Esophagus muscularis mucosa (tissue), 4 donors: Measurements from ENCODE around the gene CLCA2. TPM values are rescaled to one million over a fixed set of nuclear protein-coding genes. Genes with fewer than 3 reads are reported as not detected.
A peak's percentile ranks its signal among the peaks of the same experiment; 100 is the strongest.

ENCODE experiments used
- DNase-seq: peaks from one replicate; pipeline ENCODE4 v3.0.0-alpha.2; 2017; ENCODE audit errors: extremely low spot score
- H3K27ac ChIP-seq, 4 donors: fragments of 200-600 bp; sonication (generic); replicated peaks in 1 of 4; 1 replicate in 3 of 4; 2 replicates in 1 of 4; pipeline ENCODE4 v1.5.1; 2016 to 2019; ENCODE audit warnings: mild to moderate bottlenecking in 1 of 4
- H3K27me3 ChIP-seq, 4 donors: fragments of 200-600 bp; sonication (generic); one replicate each; pipeline versions ENCODE4 v1.5.1 to v1.6.0; 2016 to 2019
- H3K36me3 ChIP-seq, 4 donors: fragments of 200-600 bp; sonication (generic); one replicate each; pipeline ENCODE4 v1.5.1; 2016 to 2019
- H3K4me1 ChIP-seq, 4 donors: fragments of 200-600 bp; sonication (generic); one replicate each; pipeline ENCODE4 v1.5.1; 2016 to 2019
- H3K4me3 ChIP-seq, 4 donors: fragments of 200-600 bp; sonication (generic); 1 replicate in 2 of 4; 2 replicates in 2 of 4; pipeline ENCODE4 v1.5.1; 2016 to 2019; ENCODE audit warnings: mild to moderate bottlenecking in 4 of 4, moderate library complexity in 1 of 4
- H3K9me3 ChIP-seq, 4 donors: fragments of 200-600 bp; sonication (generic); 1 replicate in 3 of 4; 2 replicates in 1 of 4; pipeline ENCODE4 v1.5.1; 2016 to 2019
- EP300 ChIP-seq: sonication (generic); formaldehyde crosslinking; IDR thresholded peaks from one replicate; pipeline ENCODE4 v1.6.1; 2017; ENCODE audit warnings: antibody characterized with exemption
- POLR2A ChIP-seq: fragments of 450-650 bp; IDR thresholded peaks from one replicate; pipeline ENCODE4 v1.6.1; 2017; ENCODE audit warnings: antibody characterized with exemption, moderate library complexity, mild to moderate bottlenecking, low read depth
- POLR2AphosphoS5 ChIP-seq, 2 donors: sonication (generic); formaldehyde crosslinking; IDR thresholded peaks; one replicate each; pipeline ENCODE4 v1.6.1; 2017; ENCODE audit warnings: antibody characterized with exemption in 2 of 2
- WGBS: methylation state at CpG from one replicate; pipeline ENCODE4 v1.1.5; 2018; 5-methylcytosine and 5-hydroxymethylcytosine counted together
- intact Hi-C: fragments of 100-400 bp; cut with DNase I; formaldehyde crosslinking; loops from one replicate; pipeline ENCODE4 v1.15.1; 2023
- total RNA-seq, 4 donors: library from RNA; depleted of rRNA; stranded (reverse); fragments of >200 nt; gene quantifications; one replicate each; pipeline versions ENCODE4 v1.1.0 to v1.2.1, GENCODE V29; 2016
- TF ChIP-seq, protein P1 (sequence below), 3 experiments: fragments of 200-600 bp in 2 of 3; fragments of 450-650 bp in 1 of 3; sonication (generic) in 2 of 3; IDR thresholded peaks; one replicate each; pipeline ENCODE4 v1.5.1; 2017 to 2019; ENCODE audit warnings: antibody characterized with exemption in 3 of 3, mild to moderate bottlenecking in 2 of 3, moderate library complexity in 1 of 3

Gene CLCA2
- total RNA-seq, 4 donors from 2014 or later: not detected

DNA sequence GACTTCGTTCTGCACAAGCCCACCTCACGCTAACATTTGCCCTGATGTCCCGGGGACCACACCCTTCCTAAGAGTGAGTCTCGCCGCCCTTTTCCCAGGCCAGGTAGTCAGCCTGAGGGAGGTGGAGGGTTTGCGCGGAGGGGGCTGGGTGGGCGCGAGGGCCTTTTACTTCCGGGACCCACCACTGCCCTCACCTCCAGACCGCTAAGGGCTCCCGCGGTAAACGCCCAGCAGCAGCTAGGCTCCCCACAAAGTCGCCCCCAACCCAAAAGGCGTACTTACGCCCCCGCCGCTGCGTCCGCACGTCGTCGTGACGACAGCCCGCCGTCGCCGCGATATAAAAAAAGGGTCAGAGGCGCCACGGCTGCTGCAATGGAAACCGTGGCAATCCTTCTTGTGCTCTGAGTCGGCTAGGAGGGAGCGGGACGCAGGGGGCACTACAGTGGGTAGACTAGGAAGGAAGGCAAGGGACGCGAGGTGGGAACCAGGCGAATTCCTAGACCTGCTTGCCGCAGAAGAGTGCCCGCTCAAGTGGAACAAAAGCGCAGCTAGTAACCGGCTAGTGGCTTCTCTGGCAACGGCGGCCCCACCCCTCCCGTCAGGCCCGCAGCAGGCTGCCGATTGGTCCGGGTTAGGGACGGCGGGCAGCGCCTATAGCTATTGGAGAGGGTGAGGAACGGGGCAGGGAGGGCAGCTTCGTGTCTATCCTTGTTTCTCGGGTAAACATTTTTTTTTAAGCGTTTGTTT is 28.0 kb upstream of the CLCA2 start, which contains the start of gene ODF2L:
Gene ODF2L (minus strand): TSS at position 573 of the 747 bp plus-strand sequence. CDS start 9,296 bp downstream, outside the sequence.
- Histone ChIP-seq H3K9me3 (no peaks in the 10 kb centered on the region), H3K4me1 (peaks cover 5 to 35% (median 28%) of the 10 kb centered on the region in 4 donors), H3K27ac (peak within 1 kb of the TSS; percentile 76 to 81 (median 79)), H3K36me3 (no peaks in the 10 kb centered on the region), H3K4me3 (peak within 1 kb of the TSS; percentile 79 to 93 (median 90)), H3K27me3 (no peaks in the 10 kb centered on the region)
- peak; percentile 97 for DNase-seq
- 0% methylated on average over 33 of the region's 56 CpGs for WGBS
- TF ChIP-seq, protein P1, sequence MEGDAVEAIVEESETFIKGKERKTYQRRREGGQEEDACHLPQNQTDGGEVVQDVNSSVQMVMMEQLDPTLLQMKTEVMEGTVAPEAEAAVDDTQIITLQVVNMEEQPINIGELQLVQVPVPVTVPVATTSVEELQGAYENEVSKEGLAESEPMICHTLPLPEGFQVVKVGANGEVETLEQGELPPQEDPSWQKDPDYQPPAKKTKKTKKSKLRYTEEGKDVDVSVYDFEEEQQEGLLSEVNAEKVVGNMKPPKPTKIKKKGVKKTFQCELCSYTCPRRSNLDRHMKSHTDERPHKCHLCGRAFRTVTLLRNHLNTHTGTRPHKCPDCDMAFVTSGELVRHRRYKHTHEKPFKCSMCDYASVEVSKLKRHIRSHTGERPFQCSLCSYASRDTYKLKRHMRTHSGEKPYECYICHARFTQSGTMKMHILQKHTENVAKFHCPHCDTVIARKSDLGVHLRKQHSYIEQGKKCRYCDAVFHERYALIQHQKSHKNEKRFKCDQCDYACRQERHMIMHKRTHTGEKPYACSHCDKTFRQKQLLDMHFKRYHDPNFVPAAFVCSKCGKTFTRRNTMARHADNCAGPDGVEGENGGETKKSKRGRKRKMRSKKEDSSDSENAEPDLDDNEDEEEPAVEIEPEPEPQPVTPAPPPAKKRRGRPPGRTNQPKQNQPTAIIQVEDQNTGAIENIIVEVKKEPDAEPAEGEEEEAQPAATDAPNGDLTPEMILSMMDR (IDR thresholded peaks at IDR 0.05): no peak
- peak; percentile 82 to 89 for TF ChIP-seq POLR2AphosphoS5 (IDR thresholded peaks at IDR 0.05)
- intact Hi-C loops: loop anchor here (10.0 kb wide), 1 partner anchor 309 kb away; the partner anchor contains the start of gene SH3GLB1

DNA sequence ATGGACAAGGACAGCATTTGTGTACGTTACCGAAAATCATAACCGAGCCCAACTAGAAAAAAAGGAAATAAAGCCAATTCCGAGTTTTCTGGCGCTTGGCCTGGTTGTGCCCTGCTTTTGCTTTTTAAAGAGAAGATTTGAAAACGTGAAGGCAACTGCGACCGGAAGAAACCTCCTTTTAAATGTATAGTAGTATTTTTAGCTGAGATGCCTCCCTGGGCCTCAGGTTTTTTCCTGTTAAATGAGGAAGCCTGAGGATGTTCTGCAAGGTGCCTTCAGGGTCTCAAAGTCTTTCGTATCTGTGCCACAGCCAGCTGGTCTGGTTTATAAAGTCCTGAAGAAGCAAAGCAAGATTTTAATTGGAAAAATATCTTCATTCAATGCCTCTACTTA is 27.5 kb upstream of the CLCA2 start:
- H3K27ac ChIP-seq: peak overlapping the region; percentile 76 to 81 (median 79)
- intact Hi-C loops: loop anchor here (10.0 kb wide), 1 partner anchor 308 kb away; the partner anchor contains the start of gene SH3GLB1
- TF ChIP-seq, protein P1 (IDR thresholded peaks at IDR 0.05): no peak
- no peak for TF ChIP-seq POLR2AphosphoS5 (IDR thresholded peaks at IDR 0.05)
- TF ChIP-seq POLR2A: no peak
- TF ChIP-seq EP300: no peak
- H3K4me1 ChIP-seq: peaks cover 5 to 35% (median 28%) of the 10 kb centered on the region in 4 donors
- H3K4me3 ChIP-seq: peak overlapping the region; percentile 79 to 93 (median 90)
- WGBS: 2% methylated on average over 9 of the region's 9 CpGs
- H3K27me3 ChIP-seq: no peaks in the 10 kb centered on the region
- no peaks in the 10 kb centered on the region for H3K36me3 ChIP-seq
- no peaks in the 10 kb centered on the region for H3K9me3 ChIP-seq
- no peak for DNase-seq

DNA sequence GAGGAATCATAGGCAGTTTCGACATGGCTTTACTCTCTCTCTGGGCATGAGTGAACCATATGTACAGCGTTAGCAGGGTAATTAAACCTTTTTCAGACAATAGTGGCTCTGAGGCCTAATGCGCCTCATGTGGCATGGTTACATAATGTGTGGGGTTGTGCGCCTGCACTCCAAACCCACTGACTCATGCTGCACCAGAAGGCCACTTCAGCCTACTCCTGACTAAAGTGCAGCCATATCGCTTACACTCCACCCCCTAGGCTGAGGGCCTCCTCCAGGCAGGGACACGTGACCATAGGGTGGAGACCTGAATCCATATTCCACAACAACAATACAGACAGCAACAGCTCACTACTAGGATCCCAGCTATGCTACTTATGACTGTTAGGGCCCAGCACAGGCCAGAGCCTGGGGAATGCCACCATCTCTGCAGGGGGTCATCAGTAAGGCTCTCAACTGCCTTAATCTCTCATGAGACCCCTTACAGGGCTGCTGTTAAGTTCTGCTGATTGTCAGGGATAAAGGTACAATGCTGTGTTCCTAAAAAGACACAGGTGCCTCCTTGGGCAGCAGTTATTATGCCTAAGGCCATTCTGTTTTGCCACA is 14.5 kb upstream of the CLCA2 start:
- H3K4me3 ChIP-seq: no peak overlapping the region
- no peak for TF ChIP-seq EP300
- TF ChIP-seq, protein P1 (IDR thresholded peaks at IDR 0.05): no peak
- TF ChIP-seq POLR2AphosphoS5 (IDR thresholded peaks at IDR 0.05): no peak
- TF ChIP-seq POLR2A: no peak
- peak; percentile 74 for DNase-seq
- no peaks in the 10 kb centered on the region for H3K27me3 ChIP-seq
- 86% methylated on average over 4 of the region's 6 CpGs for WGBS
- no peaks in the 10 kb centered on the region for H3K4me1 ChIP-seq
- intact Hi-C loops: no loop called here
- H3K27ac ChIP-seq: no peak overlapping the region
- H3K36me3 ChIP-seq: no peaks in the 10 kb centered on the region
- H3K9me3 ChIP-seq: no peaks in the 10 kb centered on the region

DNA sequence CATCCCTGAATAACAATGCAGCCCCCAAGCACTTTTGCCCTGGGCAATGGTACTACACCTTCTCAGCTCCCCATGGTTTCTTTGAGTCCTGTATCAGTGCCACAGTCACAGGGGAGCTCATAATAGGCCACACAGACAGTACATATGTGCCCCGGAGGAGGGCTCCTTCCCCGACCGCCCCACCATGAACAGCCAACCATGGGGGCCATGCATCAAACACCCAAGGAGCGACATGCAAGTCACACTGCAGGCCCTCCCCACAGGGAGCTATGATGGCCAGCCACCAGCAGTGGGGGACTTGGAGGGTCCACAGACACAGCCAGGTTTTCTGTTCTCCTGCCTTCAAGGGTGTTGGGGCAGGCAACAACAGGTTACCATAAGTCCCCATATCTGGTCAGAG is 13.1 kb upstream of the CLCA2 start:
- Histone ChIP-seq H3K4me1 (no peaks in the 10 kb centered on the region), H3K9me3 (no peaks in the 10 kb centered on the region), H3K4me3 (no peak overlapping the region), H3K36me3 (no peaks in the 10 kb centered on the region), H3K27me3 (no peaks in the 10 kb centered on the region), H3K27ac (no peak overlapping the region)
- DNase-seq: no peak
- WGBS: 87% methylated on average over 4 of the region's 4 CpGs
- TF ChIP-seq POLR2A: no peak
- no peak for TF ChIP-seq EP300
- intact Hi-C loops: no loop called here

DNA sequence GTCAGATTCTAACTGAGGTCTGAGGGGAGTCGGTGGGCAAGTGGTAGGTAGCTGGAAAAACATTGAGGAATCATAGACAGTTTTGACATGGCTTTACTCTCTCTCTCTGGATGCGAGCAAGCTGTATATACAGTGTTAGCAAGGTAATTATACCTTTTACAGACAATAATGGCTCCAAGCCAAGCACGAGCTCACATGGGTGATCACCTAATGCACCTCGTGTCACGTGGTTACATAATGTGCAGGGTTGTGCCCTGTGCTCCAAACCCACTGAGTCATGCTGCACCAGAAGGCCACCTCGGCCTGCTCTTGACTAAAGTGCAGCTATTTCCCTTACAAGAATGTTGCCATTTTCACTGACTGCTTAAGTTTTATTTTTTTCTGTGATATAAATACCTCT is 7.6 kb upstream of the CLCA2 start:
- 77% methylated on average over 6 of the region's 6 CpGs for WGBS
- H3K27me3 ChIP-seq: no peaks in the 10 kb centered on the region
- H3K4me1 ChIP-seq: no peaks in the 10 kb centered on the region
- intact Hi-C loops: no loop called here
- no peaks in the 10 kb centered on the region for H3K36me3 ChIP-seq
- H3K9me3 ChIP-seq: no peaks in the 10 kb centered on the region
- TF ChIP-seq POLR2AphosphoS5 (IDR thresholded peaks at IDR 0.05) (no peak), POLR2A (no peak), EP300 (no peak)
- TF ChIP-seq, protein P1 (IDR thresholded peaks at IDR 0.05): no peak
- DNase-seq: no peak
- no peak overlapping the region for H3K4me3 ChIP-seq
- H3K27ac ChIP-seq: no peak overlapping the region
